HepG2 (cell line): Measurements from ENCODE around the gene DUSP2. TPM values are rescaled to one million over a fixed set of nuclear protein-coding genes. Genes with fewer than 3 reads are reported as not detected.

Experiments
- CCAR2 ChIP-seq: fragments of 200-400 bp; formaldehyde crosslinking; optimal IDR thresholded peaks from 2 replicates; pipeline ENCODE3; 2018; ENCODE audit warnings: low read depth, mild to moderate bottlenecking, low read length, moderate library complexity
- DNMT3B ChIP-seq: conservative IDR thresholded peaks from 2 replicates; pipeline ENCODE4 v1.6.1; 2016; ENCODE audit warnings: missing biosample characterization, control low read depth
- HNF4G ChIP-seq, 2 experiments: sonication (generic) in 1 of 2; formaldehyde crosslinking in 1 of 2; IDR thresholded peaks; 2 replicates each; pipeline versions ENCODE4 v1.4.0 to v1.6.1; 2011 to 2020; ENCODE audit warnings: borderline replicate concordance in 2 of 2, low read depth in 2 of 2, mild to moderate bottlenecking in 2 of 2, low read length in 1 of 2, missing genetic modification reagents in 1 of 2, moderate library complexity in 1 of 2
- LRRFIP1 ChIP-seq: sonication (generic); formaldehyde crosslinking; conservative IDR thresholded peaks from 2 replicates; pipeline ENCODE4 v1.4.0; 2020; ENCODE audit warnings: missing genetic modification reagents
- MAZ ChIP-seq, 2 experiments: sonication (generic) in 1 of 2; formaldehyde crosslinking in 1 of 2; IDR thresholded peaks; 2 replicates each; pipeline versions ENCODE4 v1.5.0 to v1.6.1; 2012 to 2020; ENCODE audit warnings: low read depth in 2 of 2, mild to moderate bottlenecking in 2 of 2, borderline replicate concordance in 1 of 2, improper control_type of control experiment in 1 of 2, low read length in 1 of 2, missing genetic modification reagents in 1 of 2, moderate library complexity in 1 of 2
- NR0B2 ChIP-seq: sonication (generic); formaldehyde crosslinking; IDR thresholded peaks from 2 replicates; pipeline ENCODE4 v1.4.0; 2020; ENCODE audit warnings: mild to moderate bottlenecking, missing genetic modification reagents
- NRL ChIP-seq: sonication (generic); formaldehyde crosslinking; IDR thresholded peaks from 2 replicates; pipeline ENCODE4 v1.5.0; 2020; ENCODE audit warnings: missing genetic modification reagents, mild to moderate bottlenecking, moderate library complexity, borderline replicate concordance
- POGK ChIP-seq: sonication (generic); formaldehyde crosslinking; conservative IDR thresholded peaks from 2 replicates; pipeline ENCODE4 v1.8.0; 2022; ENCODE audit warnings: mild to moderate bottlenecking, moderate library complexity, missing genetic modification reagents
- RBFOX2 ChIP-seq: fragments of 200-400 bp; formaldehyde crosslinking; IDR thresholded peaks from 2 replicates; pipeline ENCODE4 v1.6.1; 2017; ENCODE audit warnings: low read depth, mild to moderate bottlenecking, low read length
- RFX1 ChIP-seq: fragments of 450-650 bp; IDR thresholded peaks from 2 replicates; pipeline ENCODE4 v1.6.1; 2017
- TCF7L2 ChIP-seq: IDR thresholded peaks from 2 replicates; pipeline ENCODE4 v1.6.1; 2011; ENCODE audit warnings: mild to moderate bottlenecking, low read depth, low read length, moderate library complexity
- THRA ChIP-seq: sonication (generic); formaldehyde crosslinking; IDR thresholded peaks from 2 replicates; pipeline ENCODE4 v1.4.0; 2020; ENCODE audit warnings: missing genetic modification reagents, borderline replicate concordance
- TRIM24 ChIP-seq: sonication (generic); formaldehyde crosslinking; IDR thresholded peaks from 2 replicates; pipeline ENCODE4 v1.8.0; 2022; ENCODE audit warnings: mild to moderate bottlenecking, missing genetic modification reagents
- ZFAT ChIP-seq: sonication (generic); formaldehyde crosslinking; conservative IDR thresholded peaks from 2 replicates; pipeline ENCODE4 v1.8.1; 2023; ENCODE audit warnings: missing genetic modification reagents, inconsistent platforms
- ZFP1 ChIP-seq: IDR thresholded peaks from 2 replicates; pipeline ENCODE4 v1.6.1; 2016
- ZNF18 ChIP-seq: sonication (generic); formaldehyde crosslinking; IDR thresholded peaks from 2 replicates; pipeline ENCODE4 v1.8.0; 2022; ENCODE audit warnings: mild to moderate bottlenecking, missing genetic modification reagents; ENCODE audit not compliant: insufficient replicate concordance
- ZNF34 ChIP-seq: sonication (generic); formaldehyde crosslinking; IDR thresholded peaks from 2 replicates; pipeline ENCODE4 v1.4.0; 2020; ENCODE audit warnings: mild to moderate bottlenecking, missing genetic modification reagents, borderline replicate concordance
- ZNF569 ChIP-seq: sonication (generic); formaldehyde crosslinking; IDR thresholded peaks from 2 replicates; pipeline ENCODE4 v1.5.0; 2020; ENCODE audit warnings: mild to moderate bottlenecking, missing genetic modification reagents, moderate library complexity, borderline replicate concordance
- ZNF572 ChIP-seq: sonication (generic); formaldehyde crosslinking; IDR thresholded peaks from 2 replicates; pipeline ENCODE4 v1.5.1; 2020; ENCODE audit warnings: mild to moderate bottlenecking, missing genetic modification reagents
- ZNF614 ChIP-seq: IDR thresholded peaks from 2 replicates; pipeline ENCODE4 v1.6.1; 2018; ENCODE audit warnings: missing biosample characterization, missing genetic modification reagents, inconsistent platforms, borderline replicate concordance
- ZNF879 ChIP-seq: sonication (generic); formaldehyde crosslinking; IDR thresholded peaks from 2 replicates; pipeline ENCODE4 v1.8.1; 2023; ENCODE audit warnings: missing genetic modification reagents
- polyA plus RNA-seq, 8 experiments: library from polyadenylated mRNA; depleted of rRNA in 3 of 8; stranded (reverse) in 7 of 8; unstranded in 1 of 8; fragments of >200 nt; fragmentation: Illumina TruSeq in 4 of 8; extraction: Trizol in 4 of 8; gene quantifications; 2 replicates each; pipeline versions ENCODE4 v1.2.1 to v1.2.3, GENCODE V29; 2011 to 2016; ENCODE audit warnings: low read depth in 4 of 8, missing spikeins in 1 of 8, mixed read lengths in 1 of 8; ENCODE audit not compliant: insufficient read depth in 1 of 8
- total RNA-seq, 5 experiments: library from RNA; depleted of rRNA; stranded (reverse); fragments of >200 nt; fragmentation: Illumina TruSeq; extraction: Trizol; gene quantifications; 2 replicates each; pipeline ENCODE4 v1.2.3, GENCODE V29; 2016; ENCODE audit warnings: low read depth in 1 of 5

DUSP2 gene
- total and polyA plus RNA-seq, 2 of the 13 experiments (the other 11 are each of a cell fraction or from before 2014, with no cell fraction given): not detected

- TF ChIP-seq ZNF572 (CRISPR knock-in tag) (0 out of 2 replicates have a peak, but pooled peaks have one; percentile 22), LRRFIP1 (no peak), THRA (no peak), MAZ (IDR thresholded peaks at IDR 0.05; ENCODE audit: borderline replicate concordance, low read depth, low read length) (no peak), MAZ (CRISPR knock-in tag; IDR thresholded peaks at IDR 0.05; ENCODE audit: low read depth) (peak; percentile 71), RBFOX2 (no peak), POGK (CRISPR knock-in tag) (no peak), ZFAT (CRISPR knock-in tag) (no peak), DNMT3B (CRISPR knock-in tag) (no peak), CCAR2 (no peak), NRL (CRISPR knock-in tag) (peak; percentile 27; the same call in 1 of the 2 replicates), RFX1 (no peak), ZNF18 (CRISPR knock-in tag) (no peak), ZFP1 (CRISPR knock-in tag) (no peak), ZNF34 (0 out of 2 replicates have a peak, but pooled peaks have one; percentile 64), NR0B2 (CRISPR knock-in tag) (0 out of 2 replicates have a peak, but pooled peaks have one; percentile 7), ZNF879 (CRISPR knock-in tag) (no peak), ZNF569 (CRISPR knock-in tag) (no peak), TRIM24 (CRISPR knock-in tag) (no peak), HNF4G (IDR thresholded peaks at IDR 0.05; ENCODE audit: borderline replicate concordance, low read depth, low read length) (no peak; the same call in 1 of the 2 replicates), HNF4G (CRISPR knock-in tag; IDR thresholded peaks at IDR 0.05; ENCODE audit: borderline replicate concordance, low read depth) (no peak), ZNF614 (no peak), TCF7L2 (no peak)
Observed at GRCh38 chr2:96116879-96117533, 28.2 kb downstream of the DUSP2 start (continued).
